DMS 273 (cell line): ENCODE measurements around the gene ZDHHC14.
"Not testable (repeated sequence)": the region's sequence is repeated elsewhere in the genome, so short reads cannot be mapped to it uniquely, and the experiment has no call there.

ENCODE experiments used
- DNase-seq: peaks from one replicate; lab custom pipeline; 2025; ENCODE audit not compliant: unreplicated experiment; lab: John Stamatoyannopoulos, UW

The ZDHHC14 gene

GRCh38 chr6:157462956-157463742 is 82.2 kb downstream of the ZDHHC14 start:
- no peak for DNase-seq

DNA sequence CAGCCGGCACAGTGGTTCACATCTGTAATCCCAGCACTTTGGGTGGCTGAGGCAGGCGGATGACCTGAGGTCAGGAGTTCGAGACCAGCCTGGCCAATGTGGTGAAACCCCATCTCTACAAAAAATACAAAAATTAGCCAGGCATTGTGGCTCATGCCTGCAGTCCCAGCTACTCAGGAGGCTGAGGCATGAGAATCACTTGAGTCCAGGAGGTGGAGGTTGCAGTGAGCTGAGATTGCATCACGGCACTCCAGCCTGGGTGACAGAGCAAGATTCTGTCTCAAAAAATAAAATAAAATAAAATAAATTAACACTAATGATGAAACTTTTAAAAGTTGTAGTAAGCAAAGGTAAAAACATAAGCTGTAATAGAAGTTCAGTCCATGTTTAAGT is 82.7 kb downstream of the ZDHHC14 start:
- not testable (repeated sequence) for DNase-seq

DNA sequence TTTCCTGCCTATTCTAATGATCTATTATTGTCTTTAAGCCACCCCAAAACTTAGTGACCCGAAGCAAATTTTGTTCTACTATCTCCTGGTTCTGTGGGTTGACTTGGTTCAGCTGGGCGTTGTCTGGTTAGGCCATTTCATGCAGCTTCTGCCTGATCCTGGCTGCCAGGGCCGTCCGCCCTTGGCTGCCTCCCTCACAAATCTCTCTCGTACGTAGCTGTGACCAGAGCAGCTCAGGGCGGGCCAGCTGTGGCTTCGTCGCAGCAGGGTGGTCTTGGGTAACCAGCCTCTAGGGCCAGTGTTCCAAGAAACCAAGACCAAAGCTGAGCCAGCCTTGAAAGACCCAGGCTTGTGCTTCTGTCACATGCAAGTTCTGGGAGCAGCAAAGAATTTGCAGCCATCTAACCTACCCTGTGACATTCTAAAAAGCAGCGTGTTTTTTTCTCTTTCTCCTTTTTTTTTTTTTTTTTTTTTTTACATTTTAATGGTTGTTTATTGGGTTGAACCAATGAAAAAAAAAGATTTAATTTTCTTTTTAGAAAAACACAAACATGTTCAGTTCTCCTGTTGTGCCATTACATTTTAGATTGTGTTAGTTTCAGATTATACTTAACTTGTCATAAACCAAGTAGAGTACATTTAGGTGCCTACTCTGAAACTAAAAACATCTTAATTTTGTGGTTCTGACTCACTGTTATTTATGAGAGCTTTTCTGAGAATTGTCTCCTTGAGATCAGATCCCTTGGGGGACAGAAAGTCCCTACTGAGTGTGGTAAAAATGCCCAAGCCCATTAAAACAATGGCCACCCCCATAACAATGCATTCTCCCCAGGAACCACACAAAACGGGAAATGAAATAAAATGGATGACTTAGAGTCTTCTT is 83.9 kb downstream of the ZDHHC14 start:
- DNase-seq, result no peak

- DNase-seq, result no peak
Observed at GRCh38 chr6:157466342-157466648, 85.3 kb downstream of the ZDHHC14 start.

GRCh38 chr6:157467339-157467738 is 86.3 kb downstream of the ZDHHC14 start:
- DNase-seq, result not testable (repeated sequence)

DNA sequence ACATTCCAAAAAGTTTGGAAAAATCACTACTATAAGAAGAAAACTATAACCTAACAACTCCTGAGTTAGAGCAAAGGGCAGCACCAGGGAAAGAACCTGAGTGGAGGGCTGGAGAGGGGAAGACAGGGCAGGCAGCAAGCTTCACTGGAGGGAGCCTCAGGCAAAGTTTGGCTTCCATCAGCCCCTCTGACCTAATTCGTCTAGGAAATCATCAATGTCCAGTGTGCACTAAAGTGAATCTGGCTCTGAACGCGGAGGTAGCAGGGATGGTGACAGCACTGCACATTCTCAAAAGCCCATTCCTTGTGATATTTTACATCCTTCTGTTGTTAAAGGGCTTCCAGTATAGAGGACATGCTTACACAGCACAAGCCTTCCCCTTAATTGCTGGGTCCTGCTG is 87.1 kb downstream of the ZDHHC14 start:
- DNase-seq, result no peak

DNA sequence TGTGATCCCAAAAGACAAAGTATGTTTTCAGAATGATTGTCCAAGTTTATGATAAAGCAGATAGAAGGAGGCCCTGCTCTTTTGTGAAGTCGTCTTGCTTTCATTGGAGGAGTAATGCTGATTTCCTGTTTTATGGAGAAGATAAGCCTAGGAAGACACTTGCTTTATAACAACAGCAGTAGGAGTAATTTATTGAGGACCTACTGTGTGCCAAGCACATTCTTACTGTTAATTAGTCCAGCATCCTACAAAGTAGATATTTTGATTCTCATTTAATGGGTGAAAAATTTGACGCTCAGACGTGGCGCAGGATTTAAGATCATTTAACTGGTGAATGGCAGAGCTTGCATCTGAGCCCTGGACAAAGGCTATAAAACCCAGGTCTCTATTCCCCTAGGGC is 87.6 kb downstream of the ZDHHC14 start:
- no peak for DNase-seq

- no peak for DNase-seq
Observed at GRCh38 chr6:157469378-157469777, 88.4 kb downstream of the ZDHHC14 start.

GRCh38 chr6:157471077-157471686 is 90.2 kb downstream of the ZDHHC14 start:
- no peak for DNase-seq

- DNase-seq, result no peak
Observed at GRCh38 chr6:157471895-157472686, 91.1 kb downstream of the ZDHHC14 start.

- DNase-seq, result no peak
Observed at GRCh38 chr6:157476797-157477196, 95.8 kb downstream of the ZDHHC14 start.

GRCh38 chr6:157478926-157479325 is 97.9 kb downstream of the ZDHHC14 start:
- DNase-seq, result no peak

DNA sequence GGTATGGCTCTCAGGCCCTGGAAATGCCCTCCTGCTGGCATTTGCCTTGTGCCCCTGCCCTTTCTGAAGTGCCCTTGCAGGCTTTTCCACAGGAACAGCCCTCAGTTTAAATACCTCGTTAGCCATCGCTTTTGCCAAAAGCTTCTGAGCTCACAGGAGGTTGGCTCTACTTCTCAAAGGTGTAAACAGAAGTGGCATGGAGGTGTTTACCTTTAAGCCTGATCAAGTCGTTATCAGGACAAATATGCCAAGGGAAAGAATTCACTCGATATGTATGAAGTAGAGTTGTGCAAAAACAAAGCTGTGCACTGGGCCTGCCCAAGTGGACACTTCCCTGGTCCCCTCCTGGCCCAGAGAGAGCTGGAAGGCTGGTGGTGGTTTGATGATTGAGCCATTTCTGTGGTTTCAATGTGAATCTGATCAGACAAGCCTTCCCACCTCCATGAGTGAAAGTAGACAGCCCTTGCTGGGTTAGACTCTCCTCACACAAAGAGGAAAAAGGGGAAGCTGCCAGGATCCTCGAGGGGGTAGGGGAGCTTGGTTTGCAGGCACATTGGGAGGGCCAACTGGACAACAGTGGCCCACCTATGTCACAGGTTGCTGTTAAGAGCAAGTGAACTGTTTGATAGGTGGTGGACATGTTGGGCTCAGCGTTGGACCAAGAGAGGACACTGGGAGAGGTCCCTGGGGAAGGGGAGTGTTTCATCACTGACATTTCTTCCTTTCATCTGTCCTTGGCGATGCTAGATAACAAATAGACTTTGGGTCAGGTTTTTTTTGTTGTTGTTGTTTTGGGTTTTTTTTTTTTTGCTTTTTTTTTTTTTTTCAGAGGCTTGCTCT is 98.7 kb downstream of the ZDHHC14 start:
- DNase-seq, result no peak

DNA sequence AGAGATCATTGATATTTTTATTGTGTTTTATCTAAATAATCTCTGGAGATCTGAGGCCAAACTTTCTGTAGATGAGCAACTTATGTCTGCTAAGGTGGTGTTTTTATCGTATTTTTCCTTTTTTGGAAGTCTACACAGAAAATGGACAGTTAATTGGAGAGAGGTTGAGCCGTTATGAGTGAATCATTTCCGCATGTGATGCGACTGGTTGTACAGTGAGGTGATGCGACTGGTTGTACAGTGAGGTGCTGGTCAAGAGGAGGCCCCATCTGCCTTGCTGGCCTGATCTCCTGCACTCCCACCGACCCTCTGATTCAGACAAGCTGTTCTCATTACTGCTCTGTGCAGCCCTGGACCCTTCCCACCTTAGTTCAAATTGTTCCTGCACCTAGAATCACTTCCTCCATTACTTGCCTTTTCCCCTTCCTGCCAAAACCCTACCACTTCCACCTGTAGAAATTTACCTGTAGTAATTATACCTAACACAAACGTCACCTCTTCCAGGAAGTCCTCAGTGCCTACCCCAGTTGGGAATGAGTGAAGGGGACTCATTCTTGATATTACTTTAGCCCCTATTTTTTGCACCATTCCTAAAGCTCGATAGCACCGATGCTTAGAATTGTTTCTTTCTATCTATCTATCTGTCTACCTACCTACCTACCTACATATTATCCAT is 100.3 kb downstream of the ZDHHC14 start:
- DNase-seq, result no peak

GRCh38 chr6:157481865-157482249 is 100.9 kb downstream of the ZDHHC14 start:
- DNase-seq, result no peak

- no peak for DNase-seq
Observed at GRCh38 chr6:157483770-157484169, 102.8 kb downstream of the ZDHHC14 start.

GRCh38 chr6:157484181-157484580 is 103.2 kb downstream of the ZDHHC14 start:
- no peak for DNase-seq

DNA sequence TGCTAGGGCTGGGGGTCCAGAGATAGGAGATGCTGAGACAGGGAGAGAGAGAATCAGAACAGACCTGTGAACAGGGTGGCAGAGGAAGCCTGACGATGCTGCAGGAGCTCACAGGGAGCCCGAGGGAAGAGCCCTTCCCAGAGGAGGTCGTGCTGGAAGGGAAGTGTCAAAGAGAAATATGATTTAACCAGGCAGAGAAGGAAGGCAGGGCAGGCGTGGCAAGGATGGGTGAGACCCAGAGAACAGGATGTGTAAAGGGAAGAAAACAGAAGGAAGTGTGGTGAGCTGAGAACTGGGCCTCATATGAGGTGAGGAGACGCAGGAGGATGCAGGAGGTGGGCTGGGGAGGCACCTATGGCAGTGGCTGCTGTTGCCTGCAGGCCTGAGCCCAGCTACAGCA is 105.6 kb downstream of the ZDHHC14 start:
- no peak for DNase-seq

DNA sequence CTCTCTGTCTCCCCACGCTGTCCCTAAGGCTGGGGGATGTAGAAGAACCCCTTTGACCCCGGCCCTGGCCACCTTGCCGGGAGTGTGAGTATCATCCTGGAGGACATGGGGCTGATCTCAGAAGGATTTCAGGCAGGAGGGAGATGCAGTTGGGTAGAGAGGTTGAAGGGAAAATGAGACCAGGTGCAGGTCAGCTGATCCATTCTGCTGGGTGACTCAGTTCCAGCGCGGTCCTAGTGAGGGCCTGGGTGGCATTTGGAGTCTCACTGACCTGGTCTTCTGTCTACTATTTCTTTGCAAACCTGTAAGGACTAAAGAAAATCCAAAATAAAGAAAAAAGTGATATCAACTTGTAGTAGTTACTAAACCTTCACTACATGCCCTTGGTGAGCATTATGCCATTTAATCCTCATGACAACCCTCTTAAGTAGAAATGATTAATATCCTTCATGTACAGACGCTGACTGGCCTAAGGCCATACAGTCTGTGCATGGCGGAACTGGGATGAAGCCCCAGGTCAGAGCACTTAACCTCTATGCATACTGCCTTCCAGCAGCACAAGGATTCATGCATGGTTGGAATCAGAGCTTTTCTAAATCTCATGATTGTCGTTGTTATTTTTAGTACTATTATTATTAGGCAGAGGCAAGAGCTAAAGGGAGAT is 106.3 kb downstream of the ZDHHC14 start:
- no peak for DNase-seq
